GM20000 (cell line): ENCODE data around the gene ERMARD.

ENCODE experiments used
- DNase-seq: peaks from one replicate; pipeline ENCODE4 v3.0.0; 2012; ENCODE audit warnings: low spot score
- CTCF ChIP-seq: IDR thresholded peaks from 2 replicates; pipeline ENCODE4 v1.5.1; 2012; ENCODE audit warnings: mild to moderate bottlenecking, control low read depth; ENCODE audit errors: extremely low read depth, missing control alignments

Gene ERMARD

GRCh38 chr6:169803816-169804340, 52.5 kb downstream of the ERMARD start:
- TF ChIP-seq CTCF: no peak
- DNase-seq: no peak

GRCh38 chr6:169804427-169804826, 53.0 kb downstream of the ERMARD start:
- no peak for TF ChIP-seq CTCF
- DNase-seq: no peak

- DNase-seq: no peak
- no peak for TF ChIP-seq CTCF
Measured at GRCh38 chr6:169805242-169805838, 53.9 kb downstream of the ERMARD start.

GRCh38 chr6:169806701-169807100, 55.3 kb downstream of the ERMARD start:
- no peak for TF ChIP-seq CTCF

GRCh38 chr6:169807229-169807628, 55.8 kb downstream of the ERMARD start:
- no peak for DNase-seq
- TF ChIP-seq CTCF: no peak

More at GRCh38 chr6:169806701-169807100, 55.3 kb downstream of the ERMARD start:
- DNase-seq: no peak

- DNase-seq: no peak
- TF ChIP-seq CTCF: no peak
Measured at GRCh38 chr6:169807699-169808607, 56.5 kb downstream of the ERMARD start.

- no peak for DNase-seq
- no peak for TF ChIP-seq CTCF
Measured at GRCh38 chr6:169808608-169808967, 57.2 kb downstream of the ERMARD start.
